Parathyroid adenoma (tissue), 2 donors: ENCODE measurements around the gene C10orf71.
A peak's percentile ranks its signal among the peaks of the same experiment; 100 is the strongest.

ENCODE experiments used
- H2AFZ ChIP-seq: fragments of 300-600 bp; sonication (generic); one replicate; pipeline ENCODE4 v1.7.0; 2017; ENCODE audit warnings: antibody characterized with exemption, mild to moderate bottlenecking
- H3K27ac ChIP-seq: fragments of 300-600 bp; sonication (generic); one replicate; pipeline ENCODE4 v1.7.0; 2017
- H3K27me3 ChIP-seq: fragments of 300-600 bp; sonication (generic); one replicate; pipeline ENCODE4 v1.7.0; 2017; ENCODE audit warnings: low read length; ENCODE audit not compliant: control insufficient read depth, insufficient read depth
- H3K36me3 ChIP-seq: fragments of 300-600 bp; sonication (generic); one replicate; pipeline ENCODE4 v1.7.0; 2017; ENCODE audit warnings: low read length; ENCODE audit not compliant: control insufficient read depth, insufficient read depth
- H3K4me1 ChIP-seq: fragments of 300-600 bp; sonication (generic); one replicate; pipeline ENCODE4 v1.7.0; 2017; ENCODE audit warnings: control low read depth
- H3K4me2 ChIP-seq: fragments of 300-600 bp; sonication (generic); one replicate; pipeline ENCODE4 v1.7.0; 2017; ENCODE audit warnings: low read length
- H3K4me3 ChIP-seq: fragments of 300-600 bp; sonication (generic); one replicate; pipeline ENCODE4 v1.7.0; 2017; ENCODE audit warnings: low read depth, low read length
- H3K79me2 ChIP-seq: fragments of 300-600 bp; sonication (generic); one replicate; pipeline ENCODE4 v1.7.0; 2017; ENCODE audit warnings: control low read depth
- H3K9ac ChIP-seq: fragments of 300-600 bp; sonication (generic); one replicate; pipeline ENCODE4 v1.7.0; 2017; ENCODE audit warnings: mild to moderate bottlenecking
- H3K9me3 ChIP-seq: fragments of 300-600 bp; sonication (generic); one replicate; pipeline ENCODE4 v1.7.0; 2017; ENCODE audit warnings: low read length; ENCODE audit not compliant: control insufficient read depth
- CTCF ChIP-seq: fragments of 300-600 bp; sonication (generic); IDR thresholded peaks from one replicate; pipeline ENCODE4 v1.7.0; 2017; ENCODE audit warnings: antibody characterized with exemption, mild to moderate bottlenecking
- donor health status: primary hyperparathyroidism.

C10orf71 gene

GRCh38 chr10:49307921-49308320 is 9.0 kb downstream of the C10orf71 start:
- Histone ChIP-seq H3K27ac (peak overlapping the region; percentile 51), H3K36me3 (no peaks in the 10 kb centered on the region), H3K79me2 (peaks cover 22% of the 10 kb centered on the region), H3K4me3 (no peak overlapping the region), H3K9me3 (no peaks in the 10 kb centered on the region), H3K4me2 (no peak overlapping the region), H3K27me3 (no peaks in the 10 kb centered on the region), H3K9ac (no peak overlapping the region), H2AFZ (no peak overlapping the region), H3K4me1 (peaks cover 26% of the 10 kb centered on the region)
- no peak for TF ChIP-seq CTCF

GRCh38 chr10:49308881-49309280 is 9.9 kb downstream of the C10orf71 start:
- no peak overlapping the region for H3K27ac ChIP-seq
- no peak overlapping the region for H3K4me3 ChIP-seq
- H3K27me3 ChIP-seq: no peaks in the 10 kb centered on the region
- no peak overlapping the region for H3K4me2 ChIP-seq
- H3K9ac ChIP-seq: no peak overlapping the region
- peaks cover 14% of the 10 kb centered on the region for H3K79me2 ChIP-seq
- H3K36me3 ChIP-seq: no peaks in the 10 kb centered on the region
- peaks cover 21% of the 10 kb centered on the region for H3K4me1 ChIP-seq
- TF ChIP-seq CTCF: no peak
- no peaks in the 10 kb centered on the region for H3K9me3 ChIP-seq
- H2AFZ ChIP-seq: no peak overlapping the region

- H3K9ac ChIP-seq: no peak overlapping the region
Observed at GRCh38 chr10:49309691-49310411, 10.9 kb downstream of the C10orf71 start.

GRCh38 chr10:49310460-49310859 is 11.5 kb downstream of the C10orf71 start:
- no peak overlapping the region for H3K4me3 ChIP-seq
- no peak for TF ChIP-seq CTCF
- H3K79me2 ChIP-seq: peaks cover 7% of the 10 kb centered on the region
- peaks cover 11% of the 10 kb centered on the region for H3K4me1 ChIP-seq
- H3K4me2 ChIP-seq: no peak overlapping the region
- no peaks in the 10 kb centered on the region for H3K27me3 ChIP-seq
- no peak overlapping the region for H3K9ac ChIP-seq
- no peaks in the 10 kb centered on the region for H3K9me3 ChIP-seq
- no peaks in the 10 kb centered on the region for H3K36me3 ChIP-seq
- no peak overlapping the region for H2AFZ ChIP-seq
- H3K27ac ChIP-seq: no peak overlapping the region

More at GRCh38 chr10:49309691-49310411, 10.9 kb downstream of the C10orf71 start:
- TF ChIP-seq CTCF: no peak
- peaks cover 8% of the 10 kb centered on the region for H3K79me2 ChIP-seq
- H3K4me2 ChIP-seq: no peak overlapping the region
- no peak overlapping the region for H3K27ac ChIP-seq
- no peaks in the 10 kb centered on the region for H3K36me3 ChIP-seq
- peaks cover 13% of the 10 kb centered on the region for H3K4me1 ChIP-seq
- H3K9me3 ChIP-seq: no peaks in the 10 kb centered on the region
- no peak overlapping the region for H3K4me3 ChIP-seq
- no peaks in the 10 kb centered on the region for H3K27me3 ChIP-seq
- no peak overlapping the region for H2AFZ ChIP-seq
